ENCODE measurements around the gene CHAT. TPM values are rescaled to one million over a fixed set of nuclear protein-coding genes. Genes with fewer than 3 reads are reported as not detected.

Gene CHAT
- total and polyA plus RNA-seq, 2 of the 13 experiments (the other 11 are each of a cell fraction or from before 2014, with no cell fraction given): not detected

GRCh38 chr10:49633327-49634068, 19.7 kb downstream of the CHAT start:
- in situ Hi-C loops (cut with HindIII; ENCODE audit: extremely low pct_ligation_motif_present, low pct_unique_long_range_greater_than_20kb): no loop called here

More at GRCh38 chr10:49633327-49634068, 19.7 kb downstream of the CHAT start:
- no peak overlapping the region for H2AFZ ChIP-seq (ENCODE audit: low read length)
- no peaks in the 10 kb centered on the region for H3K79me2 ChIP-seq (ENCODE audit: insufficient read depth, low read length)
- H3K4me1 ChIP-seq (ENCODE audit: insufficient read depth, low read length): no peaks in the 10 kb centered on the region
- no peak overlapping the region for H3K4me3 ChIP-seq (replicated peaks in 1 of 3; ENCODE audit: insufficient read depth in 1 of 3, low read depth in 2 of 3, low read length in 3 of 3)
- peaks cover 1 to 32% of the 10 kb centered on the region in 2 experiments; a peak in 3 of 5 replicates for H3K27me3 ChIP-seq (ENCODE audit: control insufficient read depth in 1 of 2, insufficient read depth in 2 of 2, low read length in 2 of 2)
- TF ChIP-seq KMT2B (CRISPR knock-in tag; IDR thresholded peaks at IDR 0.05) (no peak), ZMAT3 (CRISPR knock-in tag; conservative IDR thresholded peaks at IDR 0.05) (no peak), ZNF354B (CRISPR knock-in tag; IDR thresholded peaks at IDR 0.05) (no peak), ZNF703 (CRISPR knock-in tag; IDR thresholded peaks at IDR 0.05; ENCODE audit: borderline replicate concordance) (no peak), GZF1 (CRISPR knock-in tag; IDR thresholded peaks at IDR 0.05) (no peak), SNRNP70 (IDR thresholded peaks at IDR 0.05; ENCODE audit: low read depth, low read length) (no peak), SMYD3 (CRISPR knock-in tag; IDR thresholded peaks at IDR 0.05) (no peak), ARID3A (IDR thresholded peaks at IDR 0.05; ENCODE audit: low read depth, low read length) (no peak), ISL2 (CRISPR knock-in tag; IDR thresholded peaks at IDR 0.05) (no peak), FOXA3 (CRISPR knock-in tag; IDR thresholded peaks at IDR 0.05) (no peak), WIZ (CRISPR knock-in tag; IDR thresholded peaks at IDR 0.05) (no peak), ONECUT2 (CRISPR knock-in tag; IDR thresholded peaks at IDR 0.05) (no peak), MED13 (CRISPR knock-in tag; IDR thresholded peaks at IDR 0.05) (no peak), ZNF281 (CRISPR knock-in tag; IDR thresholded peaks at IDR 0.05; ENCODE audit: borderline replicate concordance) (no peak), TAF1 (CRISPR knock-in tag; IDR thresholded peaks at IDR 0.05) (no peak), GABPB1 (CRISPR knock-in tag; IDR thresholded peaks at IDR 0.05) (no peak), NFATC3 (CRISPR knock-in tag; IDR thresholded peaks at IDR 0.05) (no peak), SKI (IDR thresholded peaks at IDR 0.05; ENCODE audit: partially characterized antibody) (no peak), IRF2 (CRISPR knock-in tag; IDR thresholded peaks at IDR 0.05) (no peak)
- POLR2A ChIA-PET: no interaction called here
- H3K9me3 ChIP-seq (ENCODE audit: low read length): no peaks in the 10 kb centered on the region
- DNase-seq (ENCODE audit: low spot score) (no peak), ATAC-seq (no peak), FAIRE-seq (no peak)
- H3K27ac ChIP-seq (ENCODE audit: extremely low read length, insufficient read depth, low read length): no peak overlapping the region
- intact Hi-C loops (cut with micrococcal nuclease; ENCODE audit: unreplicated experiment): no loop called here
- no peak overlapping the region for H3K9ac ChIP-seq (ENCODE audit: insufficient read depth, low read depth, low read length)
- BruUV-seq (replicated peaks): no TSS peak
- 6% methylated on average over 11 of the region's 13 CpGs for WGBS (ENCODE audit: low lambda C conversion rate)
- CTCF ChIA-PET (ENCODE audit: low intra/inter-chr PET ratio, low total read pairs): no interaction called here
- H4K20me1 ChIP-seq (ENCODE audit: insufficient read depth, low read length): no peaks in the 10 kb centered on the region
- H3K4me2 ChIP-seq (ENCODE audit: low read depth, low read length): no peak overlapping the region
- no peaks in the 10 kb centered on the region for H3K36me3 ChIP-seq (replicated peaks in 1 of 2; ENCODE audit: control insufficient read depth in 1 of 2, insufficient read depth in 2 of 2, low read length in 2 of 2)

Data from HepG2 (cell line).